Activated effector memory CD4-positive, alpha-beta T cell treated with Interleukin-2 at 50 U/mL for 16 hours (primary cell): Measurements from ENCODE around the gene B4GALT2.
A peak's percentile ranks its signal among the peaks of the same experiment; 100 is the strongest.

ENCODE experiments used
- DNase-seq: peaks from one replicate; pipeline ENCODE4 v3.0.0-alpha.2; 2020

Gene B4GALT2

DNA sequence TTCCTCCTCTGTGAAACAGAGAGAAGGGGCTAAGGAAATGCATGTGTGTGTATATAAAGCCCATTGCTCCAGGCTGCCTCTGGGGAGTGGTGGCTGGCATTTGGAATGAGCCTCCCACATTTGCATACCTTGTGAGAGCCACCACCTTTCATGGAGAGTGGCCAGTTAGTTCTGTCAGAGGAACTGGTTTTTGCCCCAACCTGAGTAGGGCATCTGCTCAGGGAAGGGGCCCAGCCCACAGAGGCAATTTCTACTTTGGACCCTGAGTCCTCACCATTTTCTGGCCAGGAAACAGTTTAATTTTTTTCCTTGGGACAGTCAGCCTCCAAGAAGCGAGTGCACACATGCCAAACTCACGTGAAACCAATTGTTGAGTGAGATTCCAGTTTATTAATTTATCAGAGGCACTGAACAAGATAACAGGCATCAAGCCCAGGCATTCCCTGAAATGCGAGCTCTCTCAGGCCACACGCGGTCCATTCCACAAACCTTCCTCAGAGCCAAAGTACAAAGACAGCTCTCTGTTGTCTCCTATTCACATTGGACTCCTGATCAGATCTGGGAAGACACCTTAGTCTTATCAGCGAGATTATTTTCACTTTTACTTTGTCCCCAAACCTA lies 53.3 kb downstream of the B4GALT2 start:
- no peak for DNase-seq

DNA sequence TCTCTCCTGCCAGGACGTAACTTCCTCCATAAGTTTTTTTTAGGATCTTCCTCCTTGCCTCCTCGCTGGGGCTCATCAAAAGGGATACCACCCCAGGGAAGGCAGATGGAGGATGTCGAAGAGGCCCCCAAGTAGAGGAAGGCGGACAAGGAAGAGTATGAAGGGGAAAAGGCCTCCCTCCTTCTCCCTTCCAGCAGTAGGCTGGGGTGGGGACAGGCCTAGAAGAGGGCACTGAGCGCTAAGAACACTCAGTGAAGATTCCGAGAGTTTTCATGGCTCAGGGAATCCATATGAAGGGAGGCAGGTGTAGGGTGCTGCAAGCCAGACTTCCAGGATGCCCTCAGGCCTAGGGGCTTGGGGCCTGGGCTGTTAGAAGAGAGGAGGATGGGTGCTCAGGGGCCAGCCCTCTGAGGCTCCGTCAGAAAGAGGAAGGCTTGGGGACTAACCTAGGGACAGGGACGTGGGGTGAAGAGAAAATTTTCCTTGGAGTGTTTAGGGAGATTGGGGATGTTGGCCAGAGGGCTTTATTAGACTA lies 54.1 kb downstream of the B4GALT2 start:
- no peak for DNase-seq

- DNase-seq: no peak
These were observed 54.7 kb downstream of the B4GALT2 start for GRCh38 chr1:44033756-44034155.

DNA sequence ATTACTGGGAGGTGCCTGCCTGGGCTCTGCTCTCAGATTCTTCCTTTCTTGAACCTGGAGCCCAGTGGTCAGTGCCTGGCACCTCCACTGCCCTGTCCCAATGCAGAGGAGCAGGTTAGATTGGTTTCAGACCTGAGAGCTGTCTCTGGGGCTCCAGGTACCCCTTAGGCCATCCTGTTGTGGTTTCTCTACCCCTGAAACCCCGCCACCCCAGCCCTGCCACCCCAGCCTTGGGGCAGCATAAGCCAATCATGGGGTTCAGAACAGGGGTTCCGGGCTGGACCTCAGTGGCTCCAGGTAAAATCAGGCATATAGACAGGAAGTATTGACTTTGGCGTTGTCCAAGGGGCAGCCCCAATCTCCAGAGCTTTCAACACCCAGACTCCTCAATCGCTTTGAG lies 55.4 kb downstream of the B4GALT2 start:
- no peak for DNase-seq

DNA sequence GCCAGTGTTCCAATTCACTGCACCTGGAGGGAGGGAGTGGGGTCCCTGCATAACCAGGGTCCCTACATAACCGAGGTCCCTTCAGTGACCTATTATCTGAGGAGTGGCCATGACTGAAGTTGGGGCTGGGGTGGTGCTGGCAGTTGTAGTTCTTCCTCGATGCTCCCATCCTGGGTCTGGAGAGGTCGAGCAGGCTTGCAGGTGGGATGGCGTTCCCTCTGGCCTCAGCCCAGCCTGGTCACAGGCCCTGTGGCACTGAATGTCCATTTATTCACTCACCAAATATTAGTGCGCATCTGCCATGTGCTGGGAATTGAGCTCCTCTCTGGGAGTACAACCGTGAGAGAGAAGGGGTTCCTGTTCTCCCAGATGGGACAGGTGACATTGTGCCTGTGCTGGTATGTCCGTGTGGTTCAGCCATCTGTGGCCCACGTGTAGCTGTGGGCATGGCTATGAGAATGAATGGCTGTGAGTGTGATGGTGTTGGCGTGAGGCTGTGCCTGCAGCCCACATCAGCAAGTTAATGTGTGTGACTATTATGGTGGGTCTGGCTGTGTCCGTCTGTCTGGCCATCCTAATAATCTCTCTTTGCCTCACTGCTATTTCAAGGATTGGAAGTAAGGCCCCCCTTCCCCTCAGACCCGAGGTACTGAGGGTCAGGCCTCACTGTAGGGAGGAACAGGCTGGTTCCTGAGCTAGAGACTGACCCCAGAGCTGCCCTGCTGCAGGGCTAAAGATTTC lies 56.1 kb downstream of the B4GALT2 start:
- no peak for DNase-seq

DNA sequence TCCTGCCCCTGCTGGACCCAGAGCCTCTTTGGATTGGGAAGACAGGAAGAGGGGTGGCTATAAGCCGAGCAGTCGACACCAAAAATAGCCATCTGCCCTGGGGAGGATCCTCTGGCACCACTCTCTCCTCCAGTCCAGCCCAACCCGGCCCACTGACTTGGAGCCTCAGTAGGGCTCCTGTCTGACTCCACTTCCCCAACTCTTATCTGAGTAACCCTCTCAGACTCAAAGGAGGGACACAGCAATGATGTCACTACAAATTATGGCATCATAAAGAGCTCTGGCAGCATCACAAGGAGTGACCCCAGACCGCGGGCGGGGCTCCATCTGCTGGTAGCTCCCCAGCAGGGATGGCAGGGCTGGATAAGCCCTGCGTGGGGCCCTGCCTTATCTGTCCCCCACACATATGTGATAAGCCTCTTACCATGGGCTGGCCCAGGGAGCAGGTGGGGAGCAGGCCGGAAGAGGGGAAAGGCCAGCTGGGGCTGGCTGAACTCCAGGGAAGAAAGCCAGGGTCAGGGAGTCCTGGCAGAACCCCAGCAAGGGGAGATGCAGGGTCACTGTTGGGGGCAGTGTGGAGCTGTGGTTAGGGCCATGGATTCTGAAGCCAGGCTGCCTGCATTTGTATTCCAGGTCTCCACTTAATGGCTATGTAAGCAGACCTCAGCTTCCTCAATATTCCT lies 56.9 kb downstream of the B4GALT2 start:
- DNase-seq: no peak

DNA sequence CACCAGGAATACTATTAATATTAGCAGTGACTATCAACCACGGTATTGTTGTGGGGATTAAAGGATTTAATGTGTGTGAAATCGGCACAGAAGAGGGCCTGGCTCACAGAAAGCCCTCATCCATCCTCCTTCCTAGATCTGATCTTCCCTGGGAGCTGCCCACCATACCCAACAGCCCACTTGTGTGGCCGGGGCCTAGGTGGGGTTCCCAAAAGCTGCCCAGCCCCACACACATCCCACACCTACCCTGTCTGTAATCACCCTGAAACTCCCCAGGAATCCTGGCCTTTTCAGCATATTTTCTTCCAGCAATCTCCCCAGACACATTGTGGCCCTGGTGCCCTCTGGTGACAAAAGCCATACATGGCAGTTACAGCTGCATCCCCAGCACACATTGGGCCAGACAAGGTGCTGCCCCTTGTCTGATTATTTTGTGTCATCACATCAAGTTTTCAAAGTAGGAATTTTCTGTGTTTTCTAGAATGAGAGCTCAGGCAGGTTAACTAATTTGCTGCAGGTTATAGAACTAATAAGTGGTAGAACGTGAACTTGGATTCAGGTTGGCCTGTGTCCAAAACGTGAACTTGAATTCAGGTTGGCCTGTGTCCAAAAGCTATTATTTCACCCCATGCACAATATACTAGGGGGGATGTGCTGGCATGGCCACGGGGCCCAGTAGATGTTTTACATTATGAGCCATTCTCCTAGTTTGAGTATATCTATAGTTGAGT lies 57.6 kb downstream of the B4GALT2 start:
- DNase-seq: peak; percentile 44

GRCh38 chr1:44037154-44037553 lies 58.1 kb downstream of the B4GALT2 start:
- DNase-seq: no peak

DNA sequence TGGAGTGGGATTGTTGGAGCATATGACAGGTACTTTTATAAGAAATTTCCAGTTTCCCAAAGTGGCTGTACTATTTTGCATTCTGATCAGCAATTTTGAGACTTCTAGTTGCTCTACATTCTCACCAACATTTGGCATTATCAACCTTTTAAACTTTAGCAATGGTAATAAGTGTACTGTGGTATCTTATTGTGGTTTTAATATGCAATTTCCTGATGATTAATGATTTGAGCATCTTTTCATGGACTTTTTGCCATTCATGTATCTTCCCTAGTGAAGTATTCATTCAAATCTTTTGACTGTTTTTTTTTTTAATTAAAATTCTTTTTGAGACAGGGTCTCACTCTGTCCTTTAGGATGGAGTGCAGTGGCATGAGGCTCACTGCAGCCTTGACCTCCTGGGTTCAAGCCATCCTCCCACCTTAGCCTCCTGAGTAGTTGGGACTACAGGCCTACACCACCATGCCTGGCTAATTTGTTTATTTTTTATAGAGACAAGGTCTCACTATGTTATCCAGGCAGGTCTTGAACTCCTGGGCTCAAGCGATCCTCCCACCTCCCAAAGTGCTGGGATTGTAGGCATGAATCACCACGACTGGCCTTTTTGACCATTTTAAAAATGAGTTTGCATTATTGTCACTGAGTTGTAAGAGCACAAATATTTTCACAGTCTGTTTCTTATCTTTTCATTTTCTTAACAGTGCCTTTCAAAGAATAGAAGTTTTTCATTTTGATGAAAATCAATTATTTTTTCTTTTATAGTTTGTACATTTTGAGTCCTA lies 60.1 kb downstream of the B4GALT2 start:
- DNase-seq: no peak

DNA sequence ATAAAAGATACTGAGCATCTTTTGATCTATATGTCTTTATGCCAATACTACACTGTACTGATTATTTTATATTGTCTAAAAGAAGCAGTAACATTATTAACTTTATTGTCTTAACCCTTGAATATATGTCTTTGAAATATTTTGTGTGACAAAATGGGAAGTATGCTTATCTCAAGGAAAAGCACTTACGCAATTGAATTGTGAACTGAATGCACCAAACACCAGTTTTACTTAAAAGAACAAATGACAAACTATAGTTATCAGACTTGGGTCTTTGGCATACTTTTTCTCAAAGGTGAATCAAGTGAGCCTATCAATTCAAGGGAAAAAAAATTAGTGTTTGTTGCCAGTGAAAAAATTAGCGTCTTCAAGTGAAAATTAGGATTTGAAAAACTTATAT lies 61.4 kb downstream of the B4GALT2 start:
- DNase-seq: no peak
